ENCODE data around the gene RHOBTB3. TPM values are rescaled to one million over a fixed set of nuclear protein-coding genes. Genes with fewer than 3 reads are reported as not detected.

RHOBTB3 gene
- total RNA-seq, 4 donors from 2014 or later, result 109 to 245 (median 183) TPM

DNA sequence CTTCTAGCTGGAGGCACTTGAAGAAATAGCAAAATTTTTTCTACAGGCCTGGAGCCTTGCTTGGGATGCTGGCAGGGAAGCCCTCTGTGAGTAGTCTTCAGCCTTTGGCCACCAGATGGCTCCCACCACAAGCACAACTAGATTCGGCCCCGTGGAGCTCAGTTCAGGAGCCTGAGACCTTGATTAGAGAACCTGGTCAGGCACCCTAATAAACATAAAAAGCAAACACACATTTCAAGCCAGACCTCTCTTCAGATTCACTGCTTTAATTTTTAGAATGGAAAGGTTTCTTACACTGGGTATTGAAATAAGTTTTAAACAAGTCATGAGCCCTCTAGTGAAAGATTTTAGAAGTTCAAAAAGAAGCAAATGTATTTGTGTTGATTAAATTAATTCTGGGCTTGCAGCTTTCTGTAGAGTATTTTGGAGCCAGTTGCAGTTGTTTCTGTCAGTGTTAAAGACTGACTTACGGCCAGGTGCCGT lies 50.0 kb downstream of the RHOBTB3 start:
- ATAC-seq (ENCODE audit: low FRiP score), result peak; percentile 93
- TF ChIP-seq, protein P1, sequence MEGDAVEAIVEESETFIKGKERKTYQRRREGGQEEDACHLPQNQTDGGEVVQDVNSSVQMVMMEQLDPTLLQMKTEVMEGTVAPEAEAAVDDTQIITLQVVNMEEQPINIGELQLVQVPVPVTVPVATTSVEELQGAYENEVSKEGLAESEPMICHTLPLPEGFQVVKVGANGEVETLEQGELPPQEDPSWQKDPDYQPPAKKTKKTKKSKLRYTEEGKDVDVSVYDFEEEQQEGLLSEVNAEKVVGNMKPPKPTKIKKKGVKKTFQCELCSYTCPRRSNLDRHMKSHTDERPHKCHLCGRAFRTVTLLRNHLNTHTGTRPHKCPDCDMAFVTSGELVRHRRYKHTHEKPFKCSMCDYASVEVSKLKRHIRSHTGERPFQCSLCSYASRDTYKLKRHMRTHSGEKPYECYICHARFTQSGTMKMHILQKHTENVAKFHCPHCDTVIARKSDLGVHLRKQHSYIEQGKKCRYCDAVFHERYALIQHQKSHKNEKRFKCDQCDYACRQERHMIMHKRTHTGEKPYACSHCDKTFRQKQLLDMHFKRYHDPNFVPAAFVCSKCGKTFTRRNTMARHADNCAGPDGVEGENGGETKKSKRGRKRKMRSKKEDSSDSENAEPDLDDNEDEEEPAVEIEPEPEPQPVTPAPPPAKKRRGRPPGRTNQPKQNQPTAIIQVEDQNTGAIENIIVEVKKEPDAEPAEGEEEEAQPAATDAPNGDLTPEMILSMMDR (IDR thresholded peaks at IDR 0.05), result peak in 1 of 3 donors; percentile 55
- peak; percentile 58 for DNase-seq (ENCODE audit: low spot score)

- TF ChIP-seq, protein P1 (IDR thresholded peaks at IDR 0.05), result no peak
Measured at GRCh38 chr5:95782181-95782580, 51.0 kb downstream of the RHOBTB3 start.

DNA sequence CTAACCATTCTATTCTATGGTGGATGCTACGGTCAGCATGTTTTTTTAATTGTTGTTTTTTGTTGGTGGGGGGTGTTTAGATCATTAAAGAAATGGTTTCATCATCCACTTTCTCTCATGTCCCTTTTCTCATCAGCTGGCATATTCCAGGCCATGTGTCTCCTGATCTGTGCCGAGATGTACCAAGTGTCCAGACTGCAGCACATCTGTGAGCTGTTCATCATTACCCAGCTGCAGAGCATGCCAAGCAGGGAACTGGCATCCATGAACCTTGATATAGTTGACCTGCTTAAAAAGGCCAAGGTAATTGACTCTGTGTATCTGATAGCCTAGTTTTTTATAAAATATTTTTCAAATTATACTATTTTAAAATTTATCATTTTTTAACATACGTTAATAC lies 52.5 kb downstream of the RHOBTB3 start:
- ATAC-seq (ENCODE audit: low FRiP score), result no peak
- no peak for DNase-seq (ENCODE audit: low spot score)
- TF ChIP-seq, protein P1 (IDR thresholded peaks at IDR 0.05), result no peak

More at GRCh38 chr5:95782181-95782580, 51.0 kb downstream of the RHOBTB3 start:
- ATAC-seq (ENCODE audit: low FRiP score) (no peak), DNase-seq (ENCODE audit: low spot score) (no peak)

DNA sequence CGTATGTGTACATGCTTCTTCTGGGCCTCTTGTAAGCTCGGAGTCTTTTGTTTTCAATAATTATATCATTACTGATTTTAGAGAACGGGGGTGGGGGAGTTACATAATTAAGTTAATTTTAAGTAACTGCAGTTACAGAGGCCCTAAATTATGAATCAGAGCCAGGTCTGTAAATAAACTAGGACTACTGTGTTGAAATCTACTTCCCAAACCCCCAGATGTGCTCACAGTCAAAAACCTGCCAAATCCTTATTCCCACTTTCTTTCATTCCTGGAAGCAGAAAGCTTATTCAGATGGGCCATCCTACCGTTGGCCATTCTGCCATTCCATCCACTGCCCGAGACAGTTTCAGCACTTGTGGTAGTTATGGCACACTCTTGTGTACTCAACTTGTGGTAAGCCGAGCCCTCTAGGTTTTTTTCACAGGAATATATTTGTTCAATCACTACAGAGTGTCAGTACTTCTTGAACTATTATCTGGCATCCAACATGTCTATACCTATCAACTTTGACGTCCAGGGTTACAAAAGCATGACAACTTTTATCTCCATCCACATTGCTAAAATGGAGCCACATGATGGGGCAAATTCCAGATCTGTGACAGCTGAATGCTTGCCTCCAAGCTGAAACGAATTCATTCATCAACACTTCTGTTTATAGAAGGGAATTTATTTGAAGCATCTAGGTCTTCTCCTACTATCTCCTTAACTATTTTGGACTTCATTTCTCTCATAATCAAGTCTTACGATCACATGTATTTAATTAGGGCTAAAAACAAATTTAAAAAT lies 53.6 kb downstream of the RHOBTB3 start:
- ATAC-seq (ENCODE audit: low FRiP score) (no peak), DNase-seq (ENCODE audit: low spot score) (no peak)
- TF ChIP-seq, protein P1 (IDR thresholded peaks at IDR 0.05), result no peak

- TF ChIP-seq, protein P1 (IDR thresholded peaks at IDR 0.05), result no peak
- no peak for DNase-seq (ENCODE audit: low spot score)
- no peak for ATAC-seq (ENCODE audit: low FRiP score)
Measured at GRCh38 chr5:95786821-95787418, 55.8 kb downstream of the RHOBTB3 start.

- TF ChIP-seq, protein P1 (IDR thresholded peaks at IDR 0.05), result no peak
- DNase-seq (ENCODE audit: low spot score) (no peak), ATAC-seq (ENCODE audit: low FRiP score) (no peak)
Measured at GRCh38 chr5:95788493-95788892, 57.4 kb downstream of the RHOBTB3 start.
